ENCODE results near the gene PTBP3. TPM values are rescaled to one million over a fixed set of nuclear protein-coding genes. Genes with fewer than 3 reads are reported as not detected.

PTBP3 gene
- total RNA-seq, 2 experiments from 2014 or later, result 87.2 to 92.3 TPM

DNA sequence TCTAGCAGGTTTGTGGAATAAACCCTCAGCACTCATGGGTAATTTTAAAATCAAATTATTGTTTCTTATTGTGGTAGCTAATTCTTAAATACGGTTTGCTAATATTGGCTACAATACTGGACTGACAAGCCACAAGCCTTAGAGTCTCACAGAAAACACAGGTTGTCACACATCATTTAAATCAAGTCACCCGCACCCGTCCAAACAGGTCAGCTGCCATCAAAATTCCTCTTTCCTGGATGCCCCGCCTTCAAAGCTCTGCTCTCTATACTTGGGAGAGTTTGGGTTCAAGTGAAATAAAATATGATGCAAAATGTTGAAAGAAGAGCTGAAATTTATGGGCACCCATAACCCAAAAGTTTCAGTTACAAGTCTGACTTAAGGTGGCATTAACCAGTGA is 146.0 kb downstream of the PTBP3 start:
- ChIA-PET POLR2A (interaction anchor here (0.6 kb wide), 1 partner anchor 11 kb away, joined by 3 read pairs; no protein-coding TSS in a partner anchor), CTCF (no interaction called here)
- H3K9me3 Mint-ChIP-seq, result peaks cover 11% of the 10 kb centered on the region
- peaks cover 1% of the 10 kb centered on the region for H3K36me3 Mint-ChIP-seq
- peaks cover 3% of the 10 kb centered on the region for H3K4me1 Mint-ChIP-seq (ENCODE audit: low read depth)
- H3K4me3 Mint-ChIP-seq, result no peak overlapping the region
- intact Hi-C loops (cut with micrococcal nuclease), result no loop called here
- DNase-seq, result no peak
- H3K27me3 Mint-ChIP-seq, result no peaks in the 10 kb centered on the region
- no peak overlapping the region for H3K27ac Mint-ChIP-seq

GRCh38 chr9:112186695-112187094 is 146.7 kb downstream of the PTBP3 start:
- Mint-ChIP-seq H3K9me3 (peaks cover 13% of the 10 kb centered on the region), H3K4me1 (ENCODE audit: low read depth) (peaks cover 4% of the 10 kb centered on the region), H3K27ac (no peak overlapping the region), H3K4me3 (no peak overlapping the region), H3K27me3 (no peaks in the 10 kb centered on the region), H3K36me3 (peaks cover 3% of the 10 kb centered on the region)
- CTCF ChIA-PET, result no interaction called here
- POLR2A ChIA-PET, result no interaction called here
- intact Hi-C loops (cut with micrococcal nuclease), result no loop called here
- DNase-seq, result no peak

- DNase-seq, result no peak
- intact Hi-C loops (cut with micrococcal nuclease), result loop anchor here (5.0 kb wide), 1 partner anchor 88 kb away; no protein-coding TSS in a partner anchor
- H3K27me3 Mint-ChIP-seq, result no peaks in the 10 kb centered on the region
- no peak overlapping the region for H3K27ac Mint-ChIP-seq
- ChIA-PET CTCF (interaction anchor here (0.6 kb wide), 1 partner anchor 174 kb away, joined by 3 read pairs; no protein-coding TSS in a partner anchor), POLR2A (interaction anchor here (0.6 kb wide), 1 partner anchor 14 kb away, joined by 3 read pairs; no protein-coding TSS in a partner anchor)
- H3K4me3 Mint-ChIP-seq, result no peak overlapping the region
- peaks cover 19% of the 10 kb centered on the region for H3K4me1 Mint-ChIP-seq (ENCODE audit: low read depth)
- H3K36me3 Mint-ChIP-seq, result peaks cover 2% of the 10 kb centered on the region
- peaks cover 10% of the 10 kb centered on the region for H3K9me3 Mint-ChIP-seq
These were observed 148.5 kb downstream of the PTBP3 start for GRCh38 chr9:112184946-112185345.

DNA sequence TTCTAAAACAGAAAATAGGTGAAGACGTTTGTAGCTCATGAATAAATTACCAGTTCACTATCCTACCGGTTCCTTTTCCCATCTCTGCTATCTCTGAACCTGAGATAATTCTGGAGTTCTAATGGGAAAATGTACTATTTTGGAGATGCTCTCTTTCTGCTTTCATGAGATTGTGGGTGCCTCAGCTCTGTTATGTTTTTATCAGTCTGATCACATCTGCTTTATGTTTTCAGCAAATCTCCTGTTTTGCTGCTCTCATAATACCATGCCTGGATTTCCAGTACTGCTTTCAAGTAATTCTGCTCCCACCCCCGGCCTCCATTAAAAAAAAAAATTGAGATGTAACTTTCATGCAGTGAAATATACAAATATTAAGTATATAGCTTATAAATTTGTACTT is 149.2 kb downstream of the PTBP3 start:
- intact Hi-C loops (cut with micrococcal nuclease), result loop anchor here (5.0 kb wide), 1 partner anchor 87 kb away; no protein-coding TSS in a partner anchor
- peaks cover 10% of the 10 kb centered on the region for H3K9me3 Mint-ChIP-seq
- CTCF ChIA-PET, result interaction anchor here (0.6 kb wide), 1 partner anchor 175 kb away, joined by 3 read pairs; no protein-coding TSS in a partner anchor
- POLR2A ChIA-PET, result interaction anchor here (0.6 kb wide), 1 partner anchor 14 kb away, joined by 3 read pairs; no protein-coding TSS in a partner anchor
- H3K4me3 Mint-ChIP-seq, result no peak overlapping the region
- H3K27ac Mint-ChIP-seq, result no peak overlapping the region
- no peaks in the 10 kb centered on the region for H3K27me3 Mint-ChIP-seq
- peaks cover 2% of the 10 kb centered on the region for H3K36me3 Mint-ChIP-seq
- H3K4me1 Mint-ChIP-seq (ENCODE audit: low read depth), result peaks cover 23% of the 10 kb centered on the region
- DNase-seq, result no peak

DNA sequence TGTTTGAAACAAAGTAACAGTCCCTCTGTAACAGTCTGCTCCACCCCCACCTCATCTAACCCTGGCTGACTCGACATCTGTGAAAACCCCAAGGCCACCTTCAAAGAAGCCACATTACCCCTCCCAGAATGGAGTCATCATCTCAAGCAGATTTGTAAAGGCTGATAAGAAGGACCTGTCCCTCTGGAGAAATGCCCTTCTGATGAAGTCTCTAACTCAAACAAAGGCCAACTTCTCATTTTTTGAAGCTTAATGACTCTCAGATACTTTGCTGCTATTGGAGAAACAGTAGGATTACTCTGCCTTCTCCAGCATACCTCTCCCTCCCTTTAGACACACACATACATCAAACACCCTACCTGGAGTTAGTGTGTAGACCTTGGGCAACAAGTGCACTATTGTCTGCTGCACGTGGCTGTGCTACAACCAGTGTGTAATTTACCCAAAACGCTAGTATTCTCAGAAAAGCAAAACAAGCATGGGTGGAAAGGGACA is 153.0 kb downstream of the PTBP3 start:
- DNase-seq, result peak; percentile 74
- H3K36me3 Mint-ChIP-seq, result peaks cover 2% of the 10 kb centered on the region
- H3K4me3 Mint-ChIP-seq, result peak overlapping the region; percentile 6
- peaks cover 10% of the 10 kb centered on the region for H3K9me3 Mint-ChIP-seq
- intact Hi-C loops (cut with micrococcal nuclease), result loop anchor here (2.0 to 5.0 kb wide), 2 partner anchors 38 to 83 kb away; no protein-coding TSS in a partner anchor
- peaks cover 36% of the 10 kb centered on the region for H3K4me1 Mint-ChIP-seq (ENCODE audit: low read depth)
- POLR2A ChIA-PET, result interaction anchor here (0.9 kb wide), 1 partner anchor 199 kb away, joined by 3 read pairs; the partner anchor contains the start of gene HSDL2
- H3K27ac Mint-ChIP-seq, result peak overlapping the region; percentile 40
- CTCF ChIA-PET, result no interaction called here
- H3K27me3 Mint-ChIP-seq, result peaks cover 5% of the 10 kb centered on the region

DNA sequence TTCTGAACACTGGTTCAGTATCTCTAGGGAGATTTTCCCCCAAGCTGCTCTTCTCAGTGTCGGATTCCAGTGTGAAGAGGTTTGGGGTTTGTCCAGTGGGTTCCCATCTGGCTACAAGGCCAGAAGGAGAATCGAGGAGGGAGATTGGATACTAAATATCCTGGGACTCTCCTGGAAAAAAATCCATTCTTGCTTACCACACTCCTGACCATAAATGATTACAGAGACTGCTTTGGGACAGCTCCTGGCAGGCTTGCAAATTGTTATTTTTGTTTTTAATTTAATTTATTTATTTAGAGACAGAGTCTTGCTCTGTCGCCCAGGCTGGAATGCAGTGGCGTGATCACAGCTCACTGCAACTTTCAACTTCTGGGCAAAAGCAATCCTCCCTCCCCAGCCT is 153.6 kb downstream of the PTBP3 start:
- Mint-ChIP-seq H3K27me3 (peaks cover 8% of the 10 kb centered on the region), H3K9me3 (peaks cover 10% of the 10 kb centered on the region), H3K4me1 (ENCODE audit: low read depth) (peaks cover 38% of the 10 kb centered on the region), H3K27ac (no peak overlapping the region), H3K36me3 (peaks cover 2% of the 10 kb centered on the region), H3K4me3 (no peak overlapping the region)
- intact Hi-C loops (cut with micrococcal nuclease), result loop anchor here (2.0 to 5.0 kb wide), 2 partner anchors 39 to 83 kb away; no protein-coding TSS in a partner anchor
- ChIA-PET CTCF (no interaction called here), POLR2A (no interaction called here)
- DNase-seq, result no peak

- Mint-ChIP-seq H3K9me3 (no peaks in the 10 kb centered on the region), H3K4me1 (ENCODE audit: low read depth) (peaks cover 53% of the 10 kb centered on the region), H3K36me3 (peaks cover 3% of the 10 kb centered on the region), H3K27ac (peak overlapping the region; percentile 0), H3K4me3 (no peak overlapping the region), H3K27me3 (peaks cover 8% of the 10 kb centered on the region)
- intact Hi-C loops (cut with micrococcal nuclease), result no loop called here
- ChIA-PET POLR2A (interaction anchor here (1.2 kb wide), 2 partner anchors 11 to 203 kb away, joined by 3 read pairs; no protein-coding TSS in a partner anchor), CTCF (interaction anchor here (0.9 to 1.6 kb wide), 2 partner anchors 19 to 157 kb away, joined by 5 to 7 read pairs; partner anchors contain the start of gene PTBP3)
- DNase-seq, result peak; percentile 22
These were observed 156.9 kb downstream of the PTBP3 start for GRCh38 chr9:112176524-112176923.

DNA sequence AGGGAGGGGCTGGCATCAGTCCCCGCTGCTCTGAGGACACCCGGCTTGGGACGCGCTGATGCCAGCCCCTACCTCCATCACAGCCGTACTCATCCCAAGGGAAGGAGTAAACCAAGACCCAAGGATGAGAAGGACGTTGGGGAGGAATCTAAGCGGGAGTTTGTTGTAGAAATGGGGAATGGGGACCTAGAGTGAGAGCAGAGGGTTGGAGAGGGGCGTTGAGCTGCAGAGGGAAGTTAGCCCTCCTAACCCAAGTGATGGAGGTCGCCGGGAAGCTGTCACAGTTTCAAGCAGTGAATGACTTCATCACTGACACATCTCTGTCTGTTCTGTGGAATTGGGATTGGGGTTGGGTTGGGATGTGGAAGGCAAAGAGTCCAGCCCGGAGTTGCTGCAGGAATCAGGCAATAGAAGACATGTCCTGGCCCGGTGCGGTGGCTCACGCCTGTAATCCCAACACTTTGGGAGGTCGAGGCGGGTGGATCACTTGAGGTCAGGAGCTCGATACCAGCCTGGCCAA is 157.6 kb downstream of the PTBP3 start:
- Mint-ChIP-seq H3K27ac (no peak overlapping the region), H3K9me3 (no peaks in the 10 kb centered on the region), H3K27me3 (peaks cover 8% of the 10 kb centered on the region), H3K4me3 (peak overlapping the region; percentile 55), H3K36me3 (peaks cover 3% of the 10 kb centered on the region), H3K4me1 (ENCODE audit: low read depth) (peaks cover 46% of the 10 kb centered on the region)
- intact Hi-C loops (cut with micrococcal nuclease), result no loop called here
- POLR2A ChIA-PET, result interaction anchor here (1.2 kb wide), 2 partner anchors 12 to 203 kb away, joined by 3 read pairs; no protein-coding TSS in a partner anchor
- DNase-seq, result no peak
- CTCF ChIA-PET, result interaction anchor here (1.0 to 1.6 kb wide), 2 partner anchors 19 to 158 kb away, joined by 3 to 7 read pairs; partner anchors contain the start of gene PTBP3

GRCh38 chr9:112174965-112175795 is 158.2 kb downstream of the PTBP3 start, which contains the start of gene SUSD1:
SUSD1 (minus strand) TSS chr9:112175297; CDS start chr9:112175235, 62 bp downstream.
- Mint-ChIP-seq H3K4me3 (peak within 1 kb of the TSS; percentile 80), H3K4me1 (ENCODE audit: low read depth) (peaks cover 43% of the 10 kb centered on the region), H3K27me3 (peaks cover 8% of the 10 kb centered on the region), H3K9me3 (no peaks in the 10 kb centered on the region), H3K36me3 (peaks cover 3% of the 10 kb centered on the region), H3K27ac (peak within 1 kb of the TSS; percentile 84)
- intact Hi-C loops (cut with micrococcal nuclease), result loop anchor here (1.0 to 5.0 kb wide), 4 partner anchors 152 to 278 kb away; partner anchors contain the start of genes PTBP3 and UGCG
- ChIA-PET CTCF (interaction anchor here (0.7 to 1.6 kb wide), 4 partner anchors 20 to 204 kb away, joined by 3 to 7 read pairs (median 4); partner anchors contain the start of genes HSDL2 and PTBP3), POLR2A (interaction anchor here (1.1 to 1.4 kb wide), 4 partner anchors 158 to 204 kb away, joined by 3 to 5 read pairs (median 3); partner anchors contain the start of gene PTBP3)
- peak; percentile 42 for DNase-seq

DNA sequence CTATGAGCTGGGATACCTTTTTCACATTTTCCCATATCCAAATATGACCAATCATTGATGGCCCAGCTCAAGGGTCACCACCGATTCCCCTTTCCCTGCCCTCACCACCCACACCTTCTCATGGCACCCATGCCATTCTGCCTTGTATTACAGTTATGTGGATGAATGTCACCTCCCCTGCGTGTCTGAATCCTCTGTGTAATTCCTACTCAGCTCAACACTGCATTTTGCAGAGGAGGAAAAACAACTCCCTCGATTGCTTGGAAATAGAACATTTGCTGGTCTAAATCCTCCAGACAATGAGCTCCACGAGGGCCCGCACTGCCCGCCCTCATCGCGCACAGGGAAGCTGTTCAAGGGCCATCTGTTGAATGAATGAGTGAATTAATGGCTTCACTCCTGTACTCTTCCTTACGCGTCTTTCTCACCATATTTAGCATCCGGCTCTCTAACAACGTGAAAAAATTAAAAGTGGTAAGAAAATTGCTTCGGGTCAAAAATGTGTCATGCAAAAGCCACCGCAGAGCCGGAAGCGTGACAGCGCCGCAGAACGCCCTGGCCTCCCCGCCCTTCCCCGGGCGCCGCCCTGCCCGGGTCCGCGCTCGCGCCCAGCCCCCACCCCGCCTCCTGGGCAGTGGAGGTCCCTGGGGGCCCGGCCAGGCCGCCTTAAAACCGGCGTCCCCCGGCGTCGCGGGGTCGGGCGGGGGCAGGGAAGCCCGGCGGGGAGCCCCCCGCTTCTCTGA is 159.0 kb downstream of the PTBP3 start:
- Mint-ChIP-seq H3K36me3 (peaks cover 3% of the 10 kb centered on the region), H3K27me3 (peaks cover 8% of the 10 kb centered on the region), H3K27ac (peak overlapping the region; percentile 84), H3K9me3 (no peaks in the 10 kb centered on the region), H3K4me3 (peak overlapping the region; percentile 80), H3K4me1 (ENCODE audit: low read depth) (peaks cover 40% of the 10 kb centered on the region)
- ChIA-PET POLR2A (interaction anchor here (0.7 to 1.4 kb wide), 4 partner anchors 12 to 204 kb away, joined by 3 to 5 read pairs (median 4); partner anchors contain the start of gene PTBP3), CTCF (interaction anchor here (0.7 to 1.1 kb wide), 4 partner anchors 81 to 205 kb away, joined by 3 to 4 read pairs (median 4); partner anchors contain the start of genes HSDL2 and PTBP3)
- DNase-seq, result peak; percentile 88
- intact Hi-C loops (cut with micrococcal nuclease), result loop anchor here (1.0 to 5.0 kb wide), 4 partner anchors 153 to 277 kb away; partner anchors contain the start of genes PTBP3 and UGCG
